ENCODE data around the gene PNPLA1. TPM values are rescaled to one million over a fixed set of nuclear protein-coding genes. Genes with fewer than 3 reads are reported as not detected.

Gene PNPLA1
- total RNA-seq, 2 donors from 2014 or later: not detected

- H3K27me3 ChIP-seq (ENCODE audit: control insufficient read depth, insufficient read depth, low read length, poor library complexity, severe bottlenecking): no peaks in the 10 kb centered on the region
- H3K4me1 ChIP-seq (ENCODE audit: control insufficient read depth, insufficient read depth, low read length): no peaks in the 10 kb centered on the region
- no peak overlapping the region for H3K4me3 ChIP-seq (ENCODE audit: low read length)
- H3K36me3 ChIP-seq (ENCODE audit: control insufficient read depth, insufficient read depth, low read length): no peaks in the 10 kb centered on the region
- no peaks in the 10 kb centered on the region for H3K36me3 Mint-ChIP-seq (ENCODE audit: low read depth)
- no peaks in the 10 kb centered on the region for H3K9me3 Mint-ChIP-seq
- no peak overlapping the region for H3K27ac Mint-ChIP-seq
- peaks cover 12% of the 10 kb centered on the region for H3K27me3 Mint-ChIP-seq (ENCODE audit: insufficient read depth)
- DNase-seq: no peak
- 86 to 87% methylated on average over 9 to 13 of the region's 13 CpGs for WGBS, 2 experiments (ENCODE audit: insufficient coverage in 1 of 2, insufficient read length in 1 of 2)
- no peak overlapping the region for H3K4me3 Mint-ChIP-seq
- no peak for TF ChIP-seq CTCF (conservative IDR thresholded peaks at IDR 0.05)
- H3K9ac ChIP-seq (ENCODE audit: extremely low read depth, low read length, poor library complexity, severe bottlenecking): no peak overlapping the region
- no peak overlapping the region for H3K27ac ChIP-seq (ENCODE audit: low read depth, low read length)
- no peaks in the 10 kb centered on the region for H3K9me3 ChIP-seq (ENCODE audit: control insufficient read depth, low read length)
- H3K4me1 Mint-ChIP-seq: peaks cover 10% of the 10 kb centered on the region
Measured at GRCh38 chr6:36276581-36277536, 7.0 kb downstream of the PNPLA1 start.

DNA sequence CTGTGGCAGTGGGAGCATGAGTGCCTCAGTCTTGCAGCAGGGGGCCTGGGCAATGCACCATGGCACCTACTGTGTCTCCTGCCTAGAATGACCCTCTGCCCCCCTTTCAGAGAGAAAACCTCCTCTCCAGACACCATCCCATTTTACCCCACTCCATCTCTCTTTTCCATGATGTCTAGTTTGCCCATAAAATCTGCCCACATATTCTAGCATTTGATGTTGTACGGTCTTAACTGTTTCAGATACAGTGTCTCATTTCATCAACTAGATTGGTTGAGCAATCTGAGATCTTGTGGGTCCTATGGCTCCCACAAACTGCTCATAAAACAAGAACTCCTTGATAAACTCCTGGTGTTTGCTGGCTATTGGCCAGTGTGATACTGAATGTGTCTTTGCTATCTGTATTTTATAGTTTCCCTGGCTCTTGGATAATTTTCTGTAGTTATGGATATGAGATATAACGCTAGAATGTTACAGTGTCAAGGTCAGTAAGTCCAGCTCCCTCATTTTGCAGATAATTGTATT, 8.1 kb downstream of the PNPLA1 start:
- Histone ChIP-seq H3K9ac (ENCODE audit: extremely low read depth, low read length, poor library complexity, severe bottlenecking) (no peak overlapping the region), H3K9me3 (ENCODE audit: control insufficient read depth, low read length) (no peaks in the 10 kb centered on the region), H3K36me3 (ENCODE audit: control insufficient read depth, insufficient read depth, low read length) (no peaks in the 10 kb centered on the region), H3K27me3 (ENCODE audit: control insufficient read depth, insufficient read depth, low read length, poor library complexity, severe bottlenecking) (no peaks in the 10 kb centered on the region), H3K4me1 (ENCODE audit: control insufficient read depth, insufficient read depth, low read length) (no peaks in the 10 kb centered on the region), H3K27ac (ENCODE audit: low read depth, low read length) (no peak overlapping the region), H3K4me3 (ENCODE audit: low read length) (no peak overlapping the region)
- H3K27ac Mint-ChIP-seq: no peak overlapping the region
- H3K4me1 Mint-ChIP-seq: peaks cover 6% of the 10 kb centered on the region
- H3K36me3 Mint-ChIP-seq (ENCODE audit: low read depth): no peaks in the 10 kb centered on the region
- no peak for TF ChIP-seq CTCF (conservative IDR thresholded peaks at IDR 0.05)
- 81 to 96% methylated on average over 2 of the region's 2 CpGs for WGBS, 2 experiments (ENCODE audit: insufficient coverage in 1 of 2, insufficient read length in 1 of 2)
- DNase-seq: no peak
- H3K27me3 Mint-ChIP-seq (ENCODE audit: insufficient read depth): peaks cover 12% of the 10 kb centered on the region
- no peaks in the 10 kb centered on the region for H3K9me3 Mint-ChIP-seq
- H3K4me3 Mint-ChIP-seq: no peak overlapping the region

DNA sequence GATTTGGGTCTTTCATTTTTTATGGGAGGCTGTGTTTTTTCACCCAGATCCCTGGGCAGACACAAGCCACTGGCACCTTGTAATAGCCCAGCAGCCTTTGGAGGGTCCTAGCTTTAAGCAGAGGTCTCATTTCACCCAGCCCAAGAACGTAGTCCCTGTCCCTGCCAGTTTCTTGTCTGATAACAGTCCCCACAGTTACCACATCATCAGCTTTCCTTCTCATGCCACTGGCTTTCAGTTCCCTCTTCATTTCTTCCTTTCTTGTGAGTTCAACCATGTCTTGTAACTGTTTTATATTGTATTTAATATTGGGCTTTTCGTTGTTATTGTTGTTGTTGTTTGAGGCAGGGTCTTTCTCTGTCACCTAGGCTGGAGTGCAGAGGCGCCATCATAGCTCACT, 10.6 kb downstream of the PNPLA1 start:
- H3K4me1 ChIP-seq (ENCODE audit: control insufficient read depth, insufficient read depth, low read length): peaks cover 3% of the 10 kb centered on the region
- Mint-ChIP-seq H3K27ac (no peak overlapping the region), H3K4me3 (no peak overlapping the region), H3K4me1 (peaks cover 6% of the 10 kb centered on the region), H3K27me3 (ENCODE audit: insufficient read depth) (peaks cover 9% of the 10 kb centered on the region), H3K9me3 (no peaks in the 10 kb centered on the region), H3K36me3 (ENCODE audit: low read depth) (no peaks in the 10 kb centered on the region)
- no peaks in the 10 kb centered on the region for H3K9me3 ChIP-seq (ENCODE audit: control insufficient read depth, low read length)
- H3K4me3 ChIP-seq (ENCODE audit: low read length): no peak overlapping the region
- WGBS, 2 experiments (ENCODE audit: insufficient coverage in 1 of 2, insufficient read length in 1 of 2): 75 to 93% methylated on average over 2 to 3 of the region's 3 CpGs
- no peak for TF ChIP-seq CTCF (conservative IDR thresholded peaks at IDR 0.05)
- H3K27ac ChIP-seq (ENCODE audit: low read depth, low read length): no peak overlapping the region
- no peak overlapping the region for H3K9ac ChIP-seq (ENCODE audit: extremely low read depth, low read length, poor library complexity, severe bottlenecking)
- H3K27me3 ChIP-seq (ENCODE audit: control insufficient read depth, insufficient read depth, low read length, poor library complexity, severe bottlenecking): no peaks in the 10 kb centered on the region
- no peak for DNase-seq
- H3K36me3 ChIP-seq (ENCODE audit: control insufficient read depth, insufficient read depth, low read length): no peaks in the 10 kb centered on the region

Data from endodermal cell (in vitro differentiated cells).